Subcutaneous abdominal adipose tissue (tissue), 5 donors: ENCODE results near the gene POLD1.
A peak's percentile ranks its signal among the peaks of the same experiment; 100 is the strongest.

Source experiments
- H3K27ac ChIP-seq: one replicate; pipeline ENCODE4 v1.7.0; 2013; ENCODE audit warnings: low read depth, mild to moderate bottlenecking, inconsistent platforms, low read length, moderate library complexity
- H3K27me3 ChIP-seq, 5 donors: one replicate each; pipeline ENCODE4 v1.7.0; 2013; ENCODE audit warnings: low read length in 5 of 5, inconsistent platforms in 1 of 5; ENCODE audit not compliant: control insufficient read depth in 5 of 5, insufficient read depth in 4 of 5
- H3K36me3 ChIP-seq, 5 donors: one replicate each; pipeline ENCODE4 v1.7.0; 2013; ENCODE audit warnings: low read length in 5 of 5; ENCODE audit not compliant: control insufficient read depth in 5 of 5, insufficient read depth in 5 of 5
- H3K4me1 ChIP-seq, 5 donors: one replicate each; pipeline ENCODE4 v1.7.0; 2013; ENCODE audit warnings: low read length in 5 of 5, mild to moderate bottlenecking in 3 of 5, moderate library complexity in 1 of 5; ENCODE audit not compliant: control insufficient read depth in 5 of 5, insufficient read depth in 5 of 5
- H3K4me3 ChIP-seq, 5 donors: one replicate each; pipeline ENCODE4 v1.7.0; 2013; ENCODE audit warnings: low read length in 5 of 5, low read depth in 1 of 5
- H3K9ac ChIP-seq, 5 donors: one replicate each; pipeline ENCODE4 v1.7.0; 2013; ENCODE audit warnings: low read length in 5 of 5, mild to moderate bottlenecking in 4 of 5, moderate library complexity in 3 of 5
- H3K9me3 ChIP-seq, 5 donors: one replicate each; pipeline ENCODE4 v1.7.0; 2013; ENCODE audit warnings: low read length in 5 of 5; ENCODE audit not compliant: control insufficient read depth in 5 of 5
- donor health status: healthy.
- donor health status: healthy.
- donor health status: healthy.
- donor health status: healthy.
- donor health status: healthy.

POLD1 gene

DNA sequence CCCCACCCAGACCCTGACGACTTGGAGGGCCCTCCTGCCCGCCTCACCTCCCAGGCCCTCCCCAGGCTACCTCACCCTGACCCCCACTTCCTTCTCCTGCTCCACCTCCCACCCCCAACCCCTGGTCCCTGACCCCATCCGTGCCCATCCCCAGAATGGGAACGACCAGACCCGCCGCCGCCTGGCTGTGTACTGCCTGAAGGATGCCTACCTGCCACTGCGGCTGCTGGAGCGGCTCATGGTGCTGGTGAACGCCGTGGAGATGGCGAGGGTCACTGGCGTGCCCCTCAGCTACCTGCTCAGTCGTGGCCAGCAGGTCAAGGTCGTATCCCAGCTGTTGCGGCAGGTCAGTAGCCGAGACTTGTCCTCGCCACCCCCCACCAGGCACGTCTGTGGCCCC, 22.7 kb downstream of the POLD1 start:
- H3K9me3 ChIP-seq: no peaks in the 10 kb centered on the region
- H3K9ac ChIP-seq: no peak overlapping the region
- no peaks in the 10 kb centered on the region for H3K27me3 ChIP-seq
- H3K27ac ChIP-seq: no peak overlapping the region
- no peak overlapping the region for H3K4me3 ChIP-seq
- no peaks in the 10 kb centered on the region for H3K4me1 ChIP-seq
- H3K36me3 ChIP-seq: peaks cover 0 to 62% (median 33%) of the 10 kb centered on the region in 5 donors

DNA sequence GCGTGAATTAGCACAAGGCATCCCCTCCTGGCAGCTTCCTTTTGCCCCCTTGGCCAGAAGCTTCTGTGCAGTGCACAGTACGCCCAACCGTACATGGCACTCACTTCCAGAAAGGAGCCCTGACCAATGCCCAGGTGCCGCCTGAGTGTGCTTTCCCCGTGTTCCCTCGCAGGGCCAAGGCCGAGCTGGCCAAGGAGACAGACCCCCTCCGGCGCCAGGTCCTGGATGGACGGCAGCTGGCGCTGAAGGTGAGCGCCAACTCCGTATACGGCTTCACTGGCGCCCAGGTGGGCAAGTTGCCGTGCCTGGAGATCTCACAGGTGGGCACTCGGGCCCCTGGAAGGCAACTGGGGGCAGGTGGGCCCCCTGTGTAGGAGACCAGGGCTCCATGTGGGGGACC, 25.2 kb downstream of the POLD1 start:
- Histone ChIP-seq H3K27ac (no peak overlapping the region), H3K27me3 (no peaks in the 10 kb centered on the region), H3K36me3 (peaks cover 0 to 44% (median 15%) of the 10 kb centered on the region in 5 donors), H3K9ac (no peak overlapping the region), H3K4me3 (no peak overlapping the region), H3K9me3 (no peaks in the 10 kb centered on the region), H3K4me1 (no peaks in the 10 kb centered on the region)

DNA sequence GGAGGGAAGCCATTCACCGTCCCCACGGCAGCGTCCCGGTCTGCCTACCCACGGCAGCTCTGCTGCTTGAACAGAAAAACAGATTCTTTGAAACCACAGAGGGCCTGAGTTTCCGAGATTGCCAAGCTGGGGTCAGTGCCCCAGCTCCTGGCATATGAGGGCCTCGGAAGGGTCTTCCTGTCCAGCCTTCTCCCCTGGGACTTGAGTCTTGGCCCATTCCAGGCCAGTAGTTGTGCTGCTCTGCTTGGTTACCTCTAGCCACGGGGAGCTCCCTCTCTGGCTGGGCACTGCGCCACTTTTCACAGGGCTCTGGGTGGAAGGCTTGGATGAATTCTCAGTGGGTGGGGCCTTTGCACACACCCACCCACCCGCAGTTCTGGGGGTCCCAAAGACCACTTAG, 26.0 kb downstream of the POLD1 start:
- Histone ChIP-seq H3K9ac (no peak overlapping the region), H3K36me3 (peaks cover 0 to 44% (median 15%) of the 10 kb centered on the region in 5 donors), H3K4me3 (no peak overlapping the region), H3K4me1 (peaks cover 0 to 5% (median 2%) of the 10 kb centered on the region in 5 donors), H3K27ac (no peak overlapping the region), H3K27me3 (no peaks in the 10 kb centered on the region), H3K9me3 (no peaks in the 10 kb centered on the region)

DNA sequence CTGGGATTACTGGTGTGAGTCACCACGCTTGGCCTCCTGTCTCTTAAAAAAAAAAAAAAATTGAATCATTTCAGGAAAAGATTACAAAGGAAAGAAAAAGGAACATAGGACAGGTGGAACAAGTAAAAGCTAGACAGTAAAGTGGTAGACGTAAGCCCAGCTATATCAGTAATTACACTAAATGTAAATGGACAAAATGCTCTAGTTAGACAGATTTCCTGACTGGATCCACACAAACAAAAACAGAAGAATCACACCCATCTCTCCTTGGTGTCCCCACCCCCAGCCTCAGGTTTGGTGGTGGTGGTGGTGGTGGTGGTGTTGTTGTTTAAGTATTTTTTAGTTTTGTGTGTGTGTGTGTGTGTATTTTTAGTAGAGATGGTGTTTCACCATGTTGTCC, 28.3 kb downstream of the POLD1 start:
- H3K36me3 ChIP-seq: peaks cover 0 to 30% (median 15%) of the 10 kb centered on the region in 5 donors
- H3K27me3 ChIP-seq: peaks cover 0 to 7% (median 4%) of the 10 kb centered on the region in 5 donors
- no peak overlapping the region for H3K9ac ChIP-seq
- H3K9me3 ChIP-seq: no peaks in the 10 kb centered on the region
- peaks cover 0 to 14% (median 2%) of the 10 kb centered on the region in 5 donors for H3K4me1 ChIP-seq
- no peak overlapping the region for H3K4me3 ChIP-seq
- H3K27ac ChIP-seq: no peak overlapping the region

DNA sequence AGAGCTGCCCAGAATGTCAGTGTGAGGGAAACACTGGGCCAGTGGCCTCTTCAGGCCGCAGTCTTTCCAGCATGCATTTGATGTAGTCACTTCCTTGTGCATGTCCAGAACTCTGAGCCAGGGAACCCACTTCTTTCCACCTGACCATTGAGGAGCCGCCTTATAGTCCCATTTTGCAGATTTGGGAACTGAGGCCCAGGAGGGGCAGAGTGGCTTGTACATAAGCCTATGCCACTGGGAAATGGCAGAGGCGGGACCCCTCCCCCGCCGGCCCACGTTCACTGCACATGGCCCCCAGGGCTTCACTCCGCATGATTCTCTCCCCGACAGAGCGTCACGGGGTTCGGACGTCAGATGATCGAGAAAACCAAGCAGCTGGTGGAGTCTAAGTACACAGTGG, 28.9 kb downstream of the POLD1 start:
- Histone ChIP-seq H3K4me3 (no peak overlapping the region), H3K36me3 (peaks cover 0 to 30% (median 15%) of the 10 kb centered on the region in 5 donors), H3K4me1 (peaks cover 0 to 14% (median 2%) of the 10 kb centered on the region in 5 donors), H3K9me3 (no peaks in the 10 kb centered on the region), H3K9ac (no peak overlapping the region), H3K27me3 (peaks cover 3 to 11% (median 8%) of the 10 kb centered on the region in 5 donors), H3K27ac (no peak overlapping the region)

DNA sequence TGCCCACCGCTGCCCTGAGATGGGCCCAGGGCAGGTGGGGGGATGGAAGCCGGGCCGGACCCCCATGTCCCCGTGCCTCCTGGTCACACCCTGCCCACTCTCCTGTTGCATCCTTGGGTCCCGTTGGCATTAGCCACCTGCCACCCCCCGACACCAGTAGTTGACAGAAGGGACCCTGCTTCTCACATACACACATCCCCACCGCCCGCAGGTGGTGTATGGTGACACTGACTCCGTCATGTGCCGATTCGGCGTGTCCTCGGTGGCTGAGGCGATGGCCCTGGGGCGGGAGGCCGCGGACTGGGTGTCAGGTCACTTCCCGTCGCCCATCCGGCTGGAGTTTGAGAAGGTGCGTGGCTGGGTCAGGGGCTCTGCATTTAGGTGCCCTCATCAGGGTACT, 29.4 kb downstream of the POLD1 start:
- Histone ChIP-seq H3K4me1 (peaks cover 0 to 14% (median 2%) of the 10 kb centered on the region in 5 donors), H3K27me3 (peaks cover 7 to 15% (median 11%) of the 10 kb centered on the region in 5 donors), H3K9ac (no peak overlapping the region), H3K9me3 (no peaks in the 10 kb centered on the region), H3K36me3 (peaks cover 0 to 28% (median 15%) of the 10 kb centered on the region in 5 donors), H3K27ac (no peak overlapping the region), H3K4me3 (no peak overlapping the region)

DNA sequence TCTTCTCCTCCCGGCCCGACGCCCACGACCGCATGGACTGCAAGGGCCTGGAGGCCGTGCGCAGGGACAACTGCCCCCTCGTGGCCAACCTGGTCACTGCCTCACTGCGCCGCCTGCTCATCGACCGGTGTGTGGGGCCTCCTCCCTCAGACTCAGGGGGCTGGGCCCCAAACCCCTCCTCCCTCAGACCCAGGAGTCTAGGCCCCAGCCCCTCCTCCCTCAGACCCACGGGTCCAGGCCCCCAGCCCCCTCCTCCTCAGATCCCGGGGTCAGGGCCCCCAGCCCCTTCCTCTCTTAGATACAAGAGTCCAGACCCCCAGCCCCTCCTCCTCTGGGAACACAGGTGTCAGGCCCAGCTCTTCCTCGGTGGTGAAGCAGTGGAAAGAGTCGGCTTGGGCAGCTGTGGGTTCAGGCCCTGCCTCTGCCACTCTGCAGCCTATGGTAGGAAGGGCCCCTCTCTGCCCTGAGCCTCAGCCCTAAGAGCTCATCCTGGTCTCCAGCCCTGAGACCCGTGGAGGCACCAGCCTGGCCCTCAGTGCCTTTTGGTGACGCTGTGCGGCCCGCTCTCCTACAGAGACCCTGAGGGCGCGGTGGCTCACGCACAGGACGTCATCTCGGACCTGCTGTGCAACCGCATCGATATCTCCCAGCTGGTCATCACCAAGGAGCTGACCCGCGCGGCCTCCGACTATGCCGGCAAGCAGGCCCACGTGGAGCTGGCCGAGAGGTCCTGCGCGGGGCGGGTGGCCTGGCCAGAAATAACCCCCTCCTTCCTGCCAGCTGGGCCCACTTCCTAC, 30.9 kb downstream of the POLD1 start:
- Histone ChIP-seq H3K27ac (no peak overlapping the region), H3K27me3 (peaks cover 18 to 30% (median 24%) of the 10 kb centered on the region in 5 donors), H3K9ac (peak overlapping the region in 1 of 5 donors; percentile 53), H3K9me3 (no peaks in the 10 kb centered on the region), H3K4me3 (no peak overlapping the region), H3K36me3 (peaks cover 0 to 13% (median 2%) of the 10 kb centered on the region in 5 donors), H3K4me1 (peaks cover 0 to 14% (median 2%) of the 10 kb centered on the region in 5 donors)

DNA sequence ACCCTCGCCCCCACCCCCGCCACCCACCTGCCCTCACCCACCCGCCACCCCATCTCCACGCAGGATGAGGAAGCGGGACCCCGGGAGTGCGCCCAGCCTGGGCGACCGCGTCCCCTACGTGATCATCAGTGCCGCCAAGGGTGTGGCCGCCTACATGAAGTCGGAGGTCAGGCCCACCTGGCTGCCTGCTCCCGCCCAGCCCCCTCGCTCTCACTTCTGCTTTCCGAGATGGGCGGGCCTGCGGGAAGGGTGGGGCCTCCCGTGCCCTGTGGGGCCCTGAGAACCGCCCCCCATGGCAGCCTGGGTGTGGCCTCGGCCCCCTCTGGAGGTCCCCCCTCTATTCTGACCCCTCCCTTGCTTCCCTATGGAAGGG, 31.5 kb downstream of the POLD1 start:
- Histone ChIP-seq H3K27ac (no peak overlapping the region), H3K27me3 (peaks cover 18 to 31% (median 24%) of the 10 kb centered on the region in 5 donors), H3K4me3 (no peak overlapping the region), H3K9me3 (no peaks in the 10 kb centered on the region), H3K36me3 (peaks cover 0 to 9% (median 2%) of the 10 kb centered on the region in 5 donors), H3K4me1 (peaks cover 0 to 14% (median 2%) of the 10 kb centered on the region in 5 donors), H3K9ac (no peak overlapping the region)

DNA sequence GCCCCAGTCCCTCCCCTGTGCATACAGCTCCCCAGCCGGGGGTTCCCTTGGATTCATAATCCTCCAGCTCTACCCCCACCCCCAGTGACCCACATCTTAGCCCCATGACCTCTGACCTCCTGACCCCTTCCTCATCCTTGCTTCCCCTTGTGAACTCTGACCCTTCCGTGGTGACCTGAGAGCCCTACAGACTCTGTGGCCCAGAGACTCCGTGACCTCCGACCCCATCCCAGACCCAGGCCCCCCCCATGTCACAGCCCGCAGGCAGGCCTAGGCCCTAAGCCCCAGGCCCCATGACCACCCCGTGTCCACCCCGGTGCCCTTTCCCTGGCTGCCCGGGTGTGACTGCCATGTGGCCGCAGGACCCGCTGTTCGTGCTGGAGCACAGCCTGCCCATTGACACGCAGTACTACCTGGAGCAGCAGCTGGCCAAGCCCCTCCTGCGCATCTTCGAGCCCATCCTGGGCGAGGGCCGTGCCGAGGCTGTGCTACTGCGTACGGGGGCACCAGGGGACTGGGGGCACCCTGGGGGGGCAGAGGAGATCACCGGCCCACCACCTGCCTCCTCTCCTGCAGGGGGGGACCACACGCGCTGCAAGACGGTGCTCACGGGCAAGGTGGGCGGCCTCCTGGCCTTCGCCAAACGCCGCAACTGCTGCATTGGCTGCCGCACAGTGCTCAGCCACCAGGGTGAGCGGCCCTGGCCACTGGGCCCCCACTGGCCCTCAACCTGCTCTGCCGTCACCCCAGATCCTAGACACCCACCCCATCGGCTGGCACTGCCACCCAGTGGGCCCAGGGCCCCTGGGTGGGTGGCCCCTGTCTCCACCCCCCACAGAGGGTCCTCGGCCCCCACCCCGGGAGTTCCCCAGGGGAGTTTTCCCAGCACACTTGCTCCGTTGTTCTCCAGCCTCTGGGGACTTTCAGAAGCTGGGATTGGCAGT, 32.2 kb downstream of the POLD1 start:
- Histone ChIP-seq H3K27ac (no peak overlapping the region), H3K36me3 (peaks cover 0 to 5% (median 2%) of the 10 kb centered on the region in 5 donors), H3K4me1 (peaks cover 0 to 14% (median 2%) of the 10 kb centered on the region in 5 donors), H3K9ac (no peak overlapping the region), H3K9me3 (peaks cover 0 to 2% (median 0%) of the 10 kb centered on the region in 5 donors), H3K27me3 (peaks cover 20 to 31% (median 27%) of the 10 kb centered on the region in 5 donors), H3K4me3 (no peak overlapping the region)
